Spleen (tissue), 11 donors: ENCODE measurements around the gene ACACA. TPM values are rescaled to one million over a fixed set of nuclear protein-coding genes. Genes with fewer than 3 reads are reported as not detected.

Experiments
- DNase-seq: peaks from one replicate; pipeline ENCODE4 v3.0.0-alpha.2; 2020
- H3K27ac ChIP-seq, 8 donors: fragments of 200-600 bp; sonication (generic) in 7 of 8; 1 replicate in 4 of 8; 2 replicates in 4 of 8; pipeline versions ENCODE4 v1.5.0 to v1.8.0; 2016 to 2021; ENCODE audit warnings: inconsistent platforms in 4 of 8, mild to moderate bottlenecking in 4 of 8, moderate library complexity in 1 of 8
- H3K27me3 ChIP-seq, 7 donors: fragments of 200-600 bp; sonication (generic) in 6 of 7; replicated peaks in 1 of 7; 1 replicate in 4 of 7; 2 replicates in 3 of 7; pipeline versions ENCODE4 v1.5.0 to v1.8.0; 2016 to 2021; ENCODE audit warnings: inconsistent platforms in 3 of 7, mild to moderate bottlenecking in 1 of 7
- H3K36me3 ChIP-seq, 6 donors: fragments of 200-600 bp; sonication (generic) in 5 of 6; 1 replicate in 4 of 6; 2 replicates in 2 of 6; pipeline versions ENCODE4 v1.5.0 to v1.8.0; 2016 to 2021; ENCODE audit warnings: inconsistent platforms in 2 of 6
- H3K4me1 ChIP-seq, 6 donors: fragments of 200-600 bp; sonication (generic) in 5 of 6; 1 replicate in 3 of 6; 2 replicates in 3 of 6; pipeline versions ENCODE4 v1.5.0 to v1.8.0; 2016 to 2021; ENCODE audit warnings: inconsistent platforms in 3 of 6
- H3K4me3 ChIP-seq, 8 donors: fragments of 200-600 bp; sonication (generic) in 7 of 8; 1 replicate in 4 of 8; 2 replicates in 4 of 8; pipeline versions ENCODE4 v1.5.0 to v1.8.0; 2016 to 2021; ENCODE audit warnings: inconsistent platforms in 4 of 8, mild to moderate bottlenecking in 4 of 8, moderate library complexity in 2 of 8
- H3K9me3 ChIP-seq, 8 donors: fragments of 200-600 bp; sonication (generic) in 7 of 8; 1 replicate in 4 of 8; 2 replicates in 4 of 8; pipeline versions ENCODE4 v1.5.0 to v1.8.0; 2016 to 2021; ENCODE audit warnings: inconsistent platforms in 4 of 8
- POLR2A ChIP-seq, 3 donors: fragments of 450-650 bp; IDR thresholded peaks; one replicate each; pipeline ENCODE4 v1.5.1; 2017; ENCODE audit warnings: antibody characterized with exemption in 3 of 3, mild to moderate bottlenecking in 1 of 3
- POLR2AphosphoS5 ChIP-seq, 3 donors: sonication (generic); formaldehyde crosslinking; IDR thresholded peaks; one replicate each; pipeline ENCODE4 v1.5.1; 2017; ENCODE audit warnings: antibody characterized with exemption in 3 of 3
- WGBS, 5 donors: extraction: QIAGEN DNeasy Blood & Tissue Kit in 3 of 5; methylation state at CpG; one replicate each; pipeline versions ENCODE4 v1.1.5 to v1.1.7; 2013 to 2018; 5-methylcytosine and 5-hydroxymethylcytosine counted together
- intact Hi-C: fragments of 100-400 bp; cut with DNase I; formaldehyde crosslinking; loops from one replicate; pipeline ENCODE4 v1.15.0; 2023; ENCODE audit warnings: low total_unique reads
- polyA plus RNA-seq, 3 donors: library from polyadenylated mRNA; stranded (reverse); fragments of 200-250 nt; gene quantifications; one replicate each; pipeline ENCODE4 v1.2.1, GENCODE V29; 2013
- total RNA-seq, 7 donors: library from RNA; depleted of rRNA in 3 of 7; stranded (reverse); fragments of >200 nt in 3 of 7; fragmentation: NEBNext Ultra II Directional in 4 of 7; extraction: Animal tissue kit (Norgen Biotek cat#: 25700) in 4 of 7; gene quantifications; one replicate each; pipeline versions ENCODE4 v1.1.0 to v1.2.1, GENCODE V29; 2016 to 2021
- TF ChIP-seq, protein P1 (sequence below), 11 experiments: fragments of 200-600 bp in 7 of 11; fragments of 450-650 bp in 4 of 11; sonication (generic) in 4 of 11; IDR thresholded peaks in 8 of 11; conservative IDR thresholded peaks in 3 of 11; 1 replicate in 7 of 11; 2 replicates in 4 of 11; pipeline versions ENCODE4 v1.4.0 to v1.8.0; 2016 to 2021; ENCODE audit warnings: antibody characterized with exemption in 11 of 11, inconsistent platforms in 4 of 11, mild to moderate bottlenecking in 1 of 11
- donor health status: healthy with polysubstance abuse.
- donor health status: DM: no; HTN: no; CAD: no; lungs with moderate emphysema.
- donor health status: DM: no; HTN: no; CAD: no.
- donor health status: Bipolar disorder and iron deficiency.
- donor health status: healthy.
- donor health status: DM: no; HTN: no; CAD: no.
- donor health status: DM: yes; HTN: yes; CAD: no.

Gene ACACA
- total and polyA plus RNA-seq, 10 donors: 3.2 to 50.8 (median 29.2) TPM

DNA sequence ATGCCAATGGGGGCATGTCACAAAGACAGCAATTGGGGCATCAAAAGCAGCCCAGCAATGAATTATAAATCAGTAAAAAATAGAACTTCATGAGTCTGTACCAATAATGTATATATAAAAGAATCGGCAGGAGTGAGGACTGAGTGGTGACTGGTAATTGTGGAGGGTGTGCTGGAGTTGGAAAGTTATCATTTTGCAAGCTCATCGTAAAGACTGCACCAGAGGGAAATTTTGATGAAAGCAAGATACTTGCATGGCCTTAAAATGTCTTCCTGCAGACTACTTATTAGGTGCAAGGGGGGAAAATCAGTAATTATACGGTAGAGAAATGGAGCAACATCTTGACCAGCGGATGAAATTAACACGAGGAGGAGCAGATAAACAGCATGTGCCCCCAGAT is 319.0 kb downstream of the ACACA start:
- TF ChIP-seq POLR2A (IDR thresholded peaks at IDR 0.05) (no peak), POLR2AphosphoS5 (IDR thresholded peaks at IDR 0.05) (no peak)
- TF ChIP-seq, protein P1, sequence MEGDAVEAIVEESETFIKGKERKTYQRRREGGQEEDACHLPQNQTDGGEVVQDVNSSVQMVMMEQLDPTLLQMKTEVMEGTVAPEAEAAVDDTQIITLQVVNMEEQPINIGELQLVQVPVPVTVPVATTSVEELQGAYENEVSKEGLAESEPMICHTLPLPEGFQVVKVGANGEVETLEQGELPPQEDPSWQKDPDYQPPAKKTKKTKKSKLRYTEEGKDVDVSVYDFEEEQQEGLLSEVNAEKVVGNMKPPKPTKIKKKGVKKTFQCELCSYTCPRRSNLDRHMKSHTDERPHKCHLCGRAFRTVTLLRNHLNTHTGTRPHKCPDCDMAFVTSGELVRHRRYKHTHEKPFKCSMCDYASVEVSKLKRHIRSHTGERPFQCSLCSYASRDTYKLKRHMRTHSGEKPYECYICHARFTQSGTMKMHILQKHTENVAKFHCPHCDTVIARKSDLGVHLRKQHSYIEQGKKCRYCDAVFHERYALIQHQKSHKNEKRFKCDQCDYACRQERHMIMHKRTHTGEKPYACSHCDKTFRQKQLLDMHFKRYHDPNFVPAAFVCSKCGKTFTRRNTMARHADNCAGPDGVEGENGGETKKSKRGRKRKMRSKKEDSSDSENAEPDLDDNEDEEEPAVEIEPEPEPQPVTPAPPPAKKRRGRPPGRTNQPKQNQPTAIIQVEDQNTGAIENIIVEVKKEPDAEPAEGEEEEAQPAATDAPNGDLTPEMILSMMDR (IDR thresholded peaks at IDR 0.05 in 8 of 11, conservative IDR thresholded peaks at IDR 0.05 in 3 of 11): no peak
- no peak for DNase-seq
- intact Hi-C loops: no loop called here
- Histone ChIP-seq H3K4me3 (no peak overlapping the region), H3K27ac (no peak overlapping the region), H3K4me1 (peaks cover 0 to 46% (median 30%) of the 10 kb centered on the region in 6 donors), H3K27me3 (no peaks in the 10 kb centered on the region), H3K9me3 (no peaks in the 10 kb centered on the region), H3K36me3 (peaks cover 0 to 48% (median 21%) of the 10 kb centered on the region in 6 donors)
- WGBS, 5 donors: 93 to 99% (median 97%) methylated on average over 5 of the region's 5 CpGs

DNA sequence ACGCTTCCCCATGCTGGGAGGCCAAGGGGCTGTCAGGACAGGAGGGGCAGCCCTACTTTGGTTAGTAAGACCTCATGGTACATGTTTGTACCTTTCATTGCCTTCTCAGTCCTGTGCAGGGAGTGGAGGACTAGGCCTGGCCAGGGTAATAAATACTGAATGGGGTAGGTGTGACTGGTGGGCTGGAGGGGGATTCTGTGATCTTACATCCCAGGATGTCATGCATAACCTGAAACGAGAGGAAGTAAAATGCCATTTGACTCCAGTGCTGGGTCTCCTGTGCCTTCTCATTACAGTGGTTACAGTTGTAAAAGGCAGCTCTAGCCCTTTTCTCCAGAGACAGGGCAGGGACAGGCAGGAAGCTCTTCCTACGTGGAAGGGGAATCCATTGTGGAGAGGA is 319.7 kb downstream of the ACACA start:
- Histone ChIP-seq H3K9me3 (no peaks in the 10 kb centered on the region), H3K27ac (no peak overlapping the region), H3K27me3 (no peaks in the 10 kb centered on the region), H3K4me1 (peaks cover 0 to 46% (median 30%) of the 10 kb centered on the region in 6 donors), H3K4me3 (no peak overlapping the region), H3K36me3 (peaks cover 0 to 44% (median 21%) of the 10 kb centered on the region in 6 donors)
- DNase-seq: no peak
- WGBS, 5 donors: 89 to 94% (median 94%) methylated on average over 3 of the region's 3 CpGs
- intact Hi-C loops: no loop called here
- TF ChIP-seq POLR2AphosphoS5 (IDR thresholded peaks at IDR 0.05) (no peak), POLR2A (IDR thresholded peaks at IDR 0.05) (no peak)
- TF ChIP-seq, protein P1 (IDR thresholded peaks at IDR 0.05 in 8 of 11, conservative IDR thresholded peaks at IDR 0.05 in 3 of 11): no peak

DNA sequence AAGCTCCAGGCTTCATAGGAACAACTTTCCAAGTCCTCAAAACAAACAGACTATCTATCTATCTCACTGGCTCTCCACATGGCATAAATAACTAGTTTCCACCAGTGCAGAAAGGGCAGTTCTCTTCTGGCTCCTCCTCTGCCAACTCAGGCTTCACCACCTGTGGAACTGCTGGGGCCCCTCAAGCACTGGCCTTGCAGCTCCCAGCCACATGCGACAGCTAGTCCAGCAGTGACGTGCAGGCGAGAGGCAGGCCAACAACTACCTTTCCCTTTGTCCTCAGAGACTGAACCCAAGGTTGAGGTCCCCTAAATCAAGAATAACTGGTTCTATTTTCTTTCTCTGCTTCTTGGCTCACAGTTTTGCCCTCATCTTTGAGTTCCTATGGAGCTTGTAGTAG is 320.3 kb downstream of the ACACA start:
- H3K4me1 ChIP-seq: peaks cover 0 to 41% (median 30%) of the 10 kb centered on the region in 6 donors
- no peak overlapping the region for H3K4me3 ChIP-seq
- 85 to 94% (median 93%) methylated on average over 3 of the region's 3 CpGs for WGBS, 5 donors
- H3K36me3 ChIP-seq: peaks cover 0 to 44% (median 21%) of the 10 kb centered on the region in 6 donors
- H3K27me3 ChIP-seq: no peaks in the 10 kb centered on the region
- H3K27ac ChIP-seq: no peak overlapping the region
- TF ChIP-seq POLR2A (IDR thresholded peaks at IDR 0.05) (no peak), POLR2AphosphoS5 (IDR thresholded peaks at IDR 0.05) (no peak)
- TF ChIP-seq, protein P1 (IDR thresholded peaks at IDR 0.05 in 8 of 11, conservative IDR thresholded peaks at IDR 0.05 in 3 of 11): no peak
- intact Hi-C loops: no loop called here
- no peaks in the 10 kb centered on the region for H3K9me3 ChIP-seq
- no peak for DNase-seq

DNA sequence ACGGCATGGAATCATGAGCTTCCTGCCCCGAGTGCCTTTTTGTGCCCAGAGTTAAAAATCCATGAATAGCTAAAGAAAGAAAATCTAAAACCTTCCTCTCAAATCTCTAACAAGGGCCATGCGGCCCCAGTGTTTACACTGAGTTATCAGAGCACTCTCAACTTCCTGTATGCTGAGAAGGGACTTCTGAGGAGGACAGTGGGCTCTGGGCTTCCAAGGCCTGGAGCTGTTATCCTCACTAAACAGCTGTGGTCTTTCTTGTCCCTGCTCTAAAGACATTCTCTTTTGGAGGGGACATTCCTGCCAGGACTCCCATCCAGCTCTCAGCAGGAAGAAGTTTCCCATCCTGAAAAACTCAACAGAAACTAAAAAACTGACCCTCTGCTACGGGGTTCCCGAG is 322.3 kb downstream of the ACACA start:
- peak overlapping the region in 6 of 8 donors; percentile 30 to 51 (median 46) for H3K27ac ChIP-seq
- no peak for DNase-seq
- peaks cover 0 to 21% (median 15%) of the 10 kb centered on the region in 6 donors for H3K4me1 ChIP-seq
- peaks cover 0 to 11% (median 4%) of the 10 kb centered on the region in 8 donors for H3K9me3 ChIP-seq
- TF ChIP-seq, protein P1 (IDR thresholded peaks at IDR 0.05 in 8 of 11, conservative IDR thresholded peaks at IDR 0.05 in 3 of 11): no peak
- no peak for TF ChIP-seq POLR2A (IDR thresholded peaks at IDR 0.05)
- no peak for TF ChIP-seq POLR2AphosphoS5 (IDR thresholded peaks at IDR 0.05)
- no peaks in the 10 kb centered on the region for H3K27me3 ChIP-seq
- WGBS, 5 donors: 47 to 65% (median 60%) methylated on average over 5 of the region's 5 CpGs
- no peak overlapping the region for H3K4me3 ChIP-seq
- peaks cover 0 to 44% (median 21%) of the 10 kb centered on the region in 6 donors for H3K36me3 ChIP-seq
- intact Hi-C loops: no loop called here
